Vagina (tissue), 2 donors: ENCODE measurements around the gene PPM1E. TPM values are rescaled to one million over a fixed set of nuclear protein-coding genes. Genes with fewer than 3 reads are reported as not detected.

ENCODE experiments used
- DNase-seq, 2 donors: peaks; one replicate each; pipeline ENCODE4 v3.0.0-alpha.2; 2017; ENCODE audit errors: extremely low spot score in 2 of 2
- H3K27ac ChIP-seq: fragments of 200-600 bp; sonication (generic); one replicate; pipeline ENCODE4 v1.5.1; 2019
- H3K27me3 ChIP-seq: fragments of 200-600 bp; sonication (generic); one replicate; pipeline ENCODE4 v1.5.1; 2019
- H3K36me3 ChIP-seq, 2 donors: fragments of 200-600 bp; sonication (generic); one replicate each; pipeline ENCODE4 v1.5.1; 2017 to 2019
- H3K4me1 ChIP-seq: fragments of 200-600 bp; sonication (generic); one replicate; pipeline ENCODE4 v1.5.1; 2019
- H3K4me3 ChIP-seq, 2 donors: fragments of 200-600 bp; sonication (generic); 1 replicate in 1 of 2; 2 replicates in 1 of 2; pipeline ENCODE4 v1.5.1; 2016 to 2019
- H3K9me3 ChIP-seq: fragments of 200-600 bp; sonication (generic); one replicate; pipeline ENCODE4 v1.5.1; 2019
- POLR2A ChIP-seq, 2 donors: fragments of 450-650 bp; IDR thresholded peaks; one replicate each; pipeline ENCODE4 v1.6.1; 2017; ENCODE audit warnings: antibody characterized with exemption in 2 of 2, mild to moderate bottlenecking in 2 of 2, moderate library complexity in 2 of 2
- POLR2AphosphoS5 ChIP-seq, 2 donors: sonication (generic); formaldehyde crosslinking; IDR thresholded peaks; one replicate each; pipeline ENCODE4 v1.9.0; 2017; ENCODE audit warnings: antibody characterized with exemption in 2 of 2, mild to moderate bottlenecking in 2 of 2, low read depth in 1 of 2; ENCODE audit not compliant: insufficient read depth in 1 of 2
- intact Hi-C: fragments of 100-400 bp; cut with DNase I; formaldehyde crosslinking; loops from one replicate; pipeline ENCODE4 v1.15.1; 2023
- total RNA-seq: library from RNA; depleted of rRNA; stranded (reverse); fragments of >200 nt; gene quantifications from one replicate; pipeline ENCODE4 v1.2.3, GENCODE V29; 2016
- TF ChIP-seq, protein P1 (sequence below), 3 experiments: fragments of 450-650 bp in 2 of 3; fragments of 200-600 bp in 1 of 3; sonication (generic) in 1 of 3; IDR thresholded peaks; one replicate each; pipeline ENCODE4 v1.5.1; 2017 to 2019; ENCODE audit warnings: antibody characterized with exemption in 3 of 3, mild to moderate bottlenecking in 2 of 3, moderate library complexity in 2 of 3

The PPM1E gene
- total RNA-seq, 1 donor from 2014 or later = 0.25 TPM

DNA sequence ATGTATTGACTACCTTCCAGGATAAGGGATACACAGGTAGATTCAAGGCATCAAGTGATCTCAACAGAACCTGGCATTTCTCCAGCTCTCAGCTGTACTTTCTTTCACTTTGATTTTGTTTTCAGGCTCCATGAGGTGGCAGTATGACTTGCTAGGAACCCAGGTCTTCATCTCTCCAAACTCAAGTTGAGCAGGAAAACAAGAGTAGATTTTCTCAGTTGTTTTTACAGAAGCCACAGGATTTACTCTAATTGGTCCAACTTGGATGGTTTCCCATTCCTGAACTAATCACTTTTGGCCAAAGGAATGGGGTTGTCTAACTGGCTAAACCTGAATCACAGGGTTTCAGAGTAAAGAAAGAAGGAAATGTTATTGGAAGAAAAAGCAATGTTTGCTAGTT is 204.4 kb downstream of the PPM1E start:
- intact Hi-C loops = no loop called here
- Histone ChIP-seq H3K27ac (no peak overlapping the region), H3K9me3 (no peaks in the 10 kb centered on the region), H3K4me3 (no peak overlapping the region), H3K4me1 (no peaks in the 10 kb centered on the region), H3K27me3 (no peaks in the 10 kb centered on the region), H3K36me3 (no peaks in the 10 kb centered on the region)
- TF ChIP-seq POLR2AphosphoS5 (IDR thresholded peaks at IDR 0.05; ENCODE audit: insufficient read depth in 1 of 2, low read depth in 1 of 2) (peak in 1 of 2 donors; percentile 37), POLR2A (IDR thresholded peaks at IDR 0.05) (no peak)
- no peak for DNase-seq

DNA sequence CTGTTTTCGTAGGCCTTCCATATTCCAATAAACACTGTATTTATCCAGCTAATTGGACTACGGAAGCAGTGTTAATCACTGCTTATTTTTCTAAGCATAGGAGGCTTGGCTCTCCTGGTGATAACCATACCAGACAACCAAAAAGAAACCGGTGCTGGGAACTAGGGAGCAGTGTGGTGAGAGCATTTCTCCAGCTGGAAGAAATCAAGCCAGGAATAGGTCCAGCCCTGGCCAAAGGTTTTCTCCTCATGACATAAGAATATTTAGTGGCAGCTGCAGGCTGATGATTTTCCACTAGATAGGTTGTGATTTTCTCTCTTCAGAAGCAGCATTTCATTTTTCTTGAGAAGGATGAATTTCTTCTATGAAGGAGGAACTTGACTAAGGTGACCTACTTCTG is 209.6 kb downstream of the PPM1E start:
- no peaks in the 10 kb centered on the region for H3K27me3 ChIP-seq
- no peak overlapping the region for H3K4me3 ChIP-seq
- intact Hi-C loops = no loop called here
- H3K4me1 ChIP-seq = no peaks in the 10 kb centered on the region
- H3K36me3 ChIP-seq = no peaks in the 10 kb centered on the region
- no peak for TF ChIP-seq POLR2A (IDR thresholded peaks at IDR 0.05)
- no peak for TF ChIP-seq POLR2AphosphoS5 (IDR thresholded peaks at IDR 0.05; ENCODE audit: insufficient read depth in 1 of 2, low read depth in 1 of 2)
- TF ChIP-seq, protein P1, sequence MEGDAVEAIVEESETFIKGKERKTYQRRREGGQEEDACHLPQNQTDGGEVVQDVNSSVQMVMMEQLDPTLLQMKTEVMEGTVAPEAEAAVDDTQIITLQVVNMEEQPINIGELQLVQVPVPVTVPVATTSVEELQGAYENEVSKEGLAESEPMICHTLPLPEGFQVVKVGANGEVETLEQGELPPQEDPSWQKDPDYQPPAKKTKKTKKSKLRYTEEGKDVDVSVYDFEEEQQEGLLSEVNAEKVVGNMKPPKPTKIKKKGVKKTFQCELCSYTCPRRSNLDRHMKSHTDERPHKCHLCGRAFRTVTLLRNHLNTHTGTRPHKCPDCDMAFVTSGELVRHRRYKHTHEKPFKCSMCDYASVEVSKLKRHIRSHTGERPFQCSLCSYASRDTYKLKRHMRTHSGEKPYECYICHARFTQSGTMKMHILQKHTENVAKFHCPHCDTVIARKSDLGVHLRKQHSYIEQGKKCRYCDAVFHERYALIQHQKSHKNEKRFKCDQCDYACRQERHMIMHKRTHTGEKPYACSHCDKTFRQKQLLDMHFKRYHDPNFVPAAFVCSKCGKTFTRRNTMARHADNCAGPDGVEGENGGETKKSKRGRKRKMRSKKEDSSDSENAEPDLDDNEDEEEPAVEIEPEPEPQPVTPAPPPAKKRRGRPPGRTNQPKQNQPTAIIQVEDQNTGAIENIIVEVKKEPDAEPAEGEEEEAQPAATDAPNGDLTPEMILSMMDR (IDR thresholded peaks at IDR 0.05) = no peak
- no peaks in the 10 kb centered on the region for H3K9me3 ChIP-seq
- no peak for DNase-seq
- no peak overlapping the region for H3K27ac ChIP-seq

DNA sequence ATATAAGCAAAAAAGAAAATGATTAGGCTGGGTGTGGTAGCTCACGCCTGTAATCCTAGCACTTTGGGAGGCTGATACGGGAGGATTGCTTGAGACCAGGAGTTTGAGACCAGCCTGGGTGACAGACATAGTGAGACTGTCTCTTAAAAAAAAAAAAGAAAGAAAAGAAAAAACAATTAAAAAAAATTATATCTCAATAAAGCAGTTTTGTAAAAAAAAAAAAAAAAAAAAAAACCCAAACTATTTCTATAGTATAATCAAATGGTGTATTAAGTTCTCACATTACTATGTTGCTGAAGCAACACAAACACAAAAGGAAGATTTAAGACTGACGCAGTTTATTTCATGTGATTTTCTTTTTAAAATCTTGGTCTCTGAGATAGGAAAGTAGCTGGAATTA is 210.6 kb downstream of the PPM1E start:
- intact Hi-C loops = no loop called here
- no peak overlapping the region for H3K4me3 ChIP-seq

DNA sequence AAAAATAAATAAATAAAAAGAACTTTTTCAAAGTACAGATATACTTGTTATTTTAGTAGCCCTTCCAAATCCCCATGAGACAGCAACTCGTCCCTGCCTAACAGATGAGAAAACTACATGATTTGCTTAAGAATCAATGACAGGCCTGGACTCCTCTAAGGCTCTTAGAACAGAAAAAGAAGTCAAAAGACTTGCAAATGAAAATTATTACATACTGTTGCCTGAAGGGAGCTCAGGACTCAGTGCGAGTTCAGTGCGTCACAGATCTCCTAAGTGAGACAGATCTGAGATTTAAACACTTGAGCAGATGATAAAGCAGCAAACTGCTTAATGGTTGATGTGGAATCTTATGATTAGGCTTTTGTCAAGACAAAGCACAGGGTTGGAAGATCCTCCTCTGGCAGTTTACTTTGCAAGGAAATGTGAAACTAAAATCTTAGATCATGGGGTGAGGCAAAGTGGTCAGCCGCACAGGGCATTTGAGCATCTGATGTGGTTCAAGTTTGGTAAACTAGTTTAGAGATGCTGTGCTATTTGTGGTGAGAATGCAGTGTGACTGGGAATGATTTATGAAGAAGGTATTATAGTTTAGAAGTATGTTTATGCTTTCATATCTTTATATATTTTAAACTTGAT is 212.9 kb downstream of the PPM1E start:
- Histone ChIP-seq H3K36me3 (no peaks in the 10 kb centered on the region), H3K27me3 (no peaks in the 10 kb centered on the region), H3K9me3 (no peaks in the 10 kb centered on the region), H3K4me1 (no peaks in the 10 kb centered on the region), H3K27ac (no peak overlapping the region), H3K4me3 (no peak overlapping the region)
- DNase-seq = no peak
- no peak for TF ChIP-seq POLR2AphosphoS5 (IDR thresholded peaks at IDR 0.05; ENCODE audit: insufficient read depth in 1 of 2, low read depth in 1 of 2)
- TF ChIP-seq, protein P1 (IDR thresholded peaks at IDR 0.05) = no peak
- no peak for TF ChIP-seq POLR2A (IDR thresholded peaks at IDR 0.05)
- intact Hi-C loops = no loop called here

More for the DNA sequence above, 210.6 kb downstream of the PPM1E start:
- Histone ChIP-seq H3K4me1 (no peaks in the 10 kb centered on the region), H3K36me3 (no peaks in the 10 kb centered on the region), H3K9me3 (no peaks in the 10 kb centered on the region), H3K27me3 (no peaks in the 10 kb centered on the region), H3K27ac (no peak overlapping the region)
- no peak for DNase-seq
- TF ChIP-seq POLR2AphosphoS5 (IDR thresholded peaks at IDR 0.05; ENCODE audit: insufficient read depth in 1 of 2, low read depth in 1 of 2) = no peak
- TF ChIP-seq, protein P1 (IDR thresholded peaks at IDR 0.05) = no peak
- TF ChIP-seq POLR2A (IDR thresholded peaks at IDR 0.05) = no peak

DNA sequence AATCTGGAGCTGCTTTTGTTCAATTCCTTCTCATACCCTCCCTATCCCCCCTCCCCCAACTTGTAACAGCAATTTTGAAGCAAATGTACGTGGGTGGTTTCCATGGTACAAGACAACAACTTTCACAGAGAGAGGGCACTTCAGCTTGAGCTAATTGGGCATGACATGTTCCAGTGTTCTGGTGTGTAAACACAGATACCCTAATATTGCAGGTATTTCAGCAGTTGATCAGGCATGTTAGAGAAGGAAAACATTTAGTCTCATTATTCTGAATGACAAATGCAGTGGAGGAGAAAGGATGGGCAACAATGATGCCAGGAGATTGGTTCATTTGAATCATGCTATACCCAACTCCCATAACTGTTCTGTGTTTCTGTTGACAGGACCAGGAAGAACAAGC is 213.5 kb downstream of the PPM1E start:
- no peak overlapping the region for H3K4me3 ChIP-seq
- TF ChIP-seq POLR2AphosphoS5 (IDR thresholded peaks at IDR 0.05; ENCODE audit: insufficient read depth in 1 of 2, low read depth in 1 of 2) (no peak), POLR2A (IDR thresholded peaks at IDR 0.05) (no peak)
- TF ChIP-seq, protein P1 (IDR thresholded peaks at IDR 0.05) = no peak
- H3K27ac ChIP-seq = no peak overlapping the region
- intact Hi-C loops = no loop called here
- H3K9me3 ChIP-seq = no peaks in the 10 kb centered on the region
- no peaks in the 10 kb centered on the region for H3K4me1 ChIP-seq
- no peak for DNase-seq
- H3K36me3 ChIP-seq = no peaks in the 10 kb centered on the region
- H3K27me3 ChIP-seq = no peaks in the 10 kb centered on the region
